SK-N-SH treated with all-trans-retinoic acid at 6 μM for 48 hours (cell line): ENCODE results near the gene ZCCHC24.

Experiments
- TCF4 ChIP-seq: fragments of 250-450 bp; sonication (Bioruptor Pico); IDR thresholded peaks from 2 replicates; pipeline ENCODE4 v1.8.0; 2021; ENCODE audit warnings: mild to moderate bottlenecking, moderate library complexity, borderline replicate concordance
- TOX ChIP-seq: fragments of 250-450 bp; sonication (Bioruptor Pico); IDR thresholded peaks from 2 replicates; pipeline ENCODE4 v1.8.0; 2021; ENCODE audit warnings: mild to moderate bottlenecking, moderate library complexity, borderline replicate concordance
- TSHZ2 ChIP-seq: fragments of 250-450 bp; sonication (Bioruptor Pico); IDR thresholded peaks from 2 replicates; pipeline ENCODE4 v1.5.0; 2020; ENCODE audit warnings: mild to moderate bottlenecking, moderate library complexity
- ZFP3 ChIP-seq: fragments of 250-450 bp; sonication (Bioruptor Pico); IDR thresholded peaks from 2 replicates; pipeline ENCODE4 v1.5.0; 2020; ENCODE audit warnings: mild to moderate bottlenecking, moderate library complexity
- ZFP30 ChIP-seq: fragments of 450-650 bp; formaldehyde crosslinking; IDR thresholded peaks from 2 replicates; pipeline ENCODE4 v1.5.0; 2022; ENCODE audit warnings: mild to moderate bottlenecking, moderate library complexity
- ZNF565 ChIP-seq: fragments of 450-650 bp; formaldehyde crosslinking; conservative IDR thresholded peaks from 2 replicates; pipeline ENCODE4 v1.5.0; 2020; ENCODE audit warnings: low read depth, mild to moderate bottlenecking, moderate library complexity
- TF ChIP-seq, protein P1 (sequence below): fragments of 250-450 bp; sonication (Bioruptor Pico); IDR thresholded peaks from 2 replicates; pipeline ENCODE4 v1.8.0; 2020; ENCODE audit warnings: mild to moderate bottlenecking, moderate library complexity, borderline replicate concordance
- TF ChIP-seq, protein P2 (sequence below): fragments of 250-450 bp; sonication (Bioruptor Pico); IDR thresholded peaks from 2 replicates; pipeline ENCODE4 v1.8.0; 2021; ENCODE audit warnings: low read depth, mild to moderate bottlenecking, moderate library complexity, borderline replicate concordance

DNA sequence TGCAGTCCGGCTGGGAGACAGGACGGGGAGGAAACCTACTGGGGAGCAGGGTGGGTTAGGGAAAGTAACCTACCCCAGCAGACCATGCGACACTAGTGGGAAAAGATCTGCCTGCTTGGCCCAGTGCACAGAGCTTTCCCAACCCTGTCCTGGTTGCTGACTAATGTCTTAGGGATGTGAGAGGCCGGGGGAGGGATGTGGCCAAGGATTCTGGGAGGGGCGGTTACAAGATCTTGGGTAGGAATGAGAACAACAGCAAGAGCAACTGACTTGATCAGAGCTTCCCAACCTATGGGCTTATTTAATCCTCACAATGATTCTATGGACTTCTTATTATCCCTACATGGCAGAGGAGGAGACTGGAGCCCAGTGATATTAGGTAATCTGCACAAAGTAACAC, 42.9 kb upstream of the ZCCHC24 start:
- TF ChIP-seq, protein P1, sequence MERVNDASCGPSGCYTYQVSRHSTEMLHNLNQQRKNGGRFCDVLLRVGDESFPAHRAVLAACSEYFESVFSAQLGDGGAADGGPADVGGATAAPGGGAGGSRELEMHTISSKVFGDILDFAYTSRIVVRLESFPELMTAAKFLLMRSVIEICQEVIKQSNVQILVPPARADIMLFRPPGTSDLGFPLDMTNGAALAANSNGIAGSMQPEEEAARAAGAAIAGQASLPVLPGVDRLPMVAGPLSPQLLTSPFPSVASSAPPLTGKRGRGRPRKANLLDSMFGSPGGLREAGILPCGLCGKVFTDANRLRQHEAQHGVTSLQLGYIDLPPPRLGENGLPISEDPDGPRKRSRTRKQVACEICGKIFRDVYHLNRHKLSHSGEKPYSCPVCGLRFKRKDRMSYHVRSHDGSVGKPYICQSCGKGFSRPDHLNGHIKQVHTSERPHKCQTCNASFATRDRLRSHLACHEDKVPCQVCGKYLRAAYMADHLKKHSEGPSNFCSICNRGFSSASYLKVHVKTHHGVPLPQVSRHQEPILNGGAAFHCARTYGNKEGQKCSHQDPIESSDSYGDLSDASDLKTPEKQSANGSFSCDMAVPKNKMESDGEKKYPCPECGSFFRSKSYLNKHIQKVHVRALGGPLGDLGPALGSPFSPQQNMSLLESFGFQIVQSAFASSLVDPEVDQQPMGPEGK, result no peak
- TF ChIP-seq ZNF565 (CRISPR knock-in tag) (no peak), TCF4 (CRISPR knock-in tag) (no peak), TOX (CRISPR knock-in tag) (no peak), ZFP3 (CRISPR knock-in tag) (no peak), TSHZ2 (CRISPR knock-in tag) (no peak), ZFP30 (no peak)
- TF ChIP-seq, protein P2, sequence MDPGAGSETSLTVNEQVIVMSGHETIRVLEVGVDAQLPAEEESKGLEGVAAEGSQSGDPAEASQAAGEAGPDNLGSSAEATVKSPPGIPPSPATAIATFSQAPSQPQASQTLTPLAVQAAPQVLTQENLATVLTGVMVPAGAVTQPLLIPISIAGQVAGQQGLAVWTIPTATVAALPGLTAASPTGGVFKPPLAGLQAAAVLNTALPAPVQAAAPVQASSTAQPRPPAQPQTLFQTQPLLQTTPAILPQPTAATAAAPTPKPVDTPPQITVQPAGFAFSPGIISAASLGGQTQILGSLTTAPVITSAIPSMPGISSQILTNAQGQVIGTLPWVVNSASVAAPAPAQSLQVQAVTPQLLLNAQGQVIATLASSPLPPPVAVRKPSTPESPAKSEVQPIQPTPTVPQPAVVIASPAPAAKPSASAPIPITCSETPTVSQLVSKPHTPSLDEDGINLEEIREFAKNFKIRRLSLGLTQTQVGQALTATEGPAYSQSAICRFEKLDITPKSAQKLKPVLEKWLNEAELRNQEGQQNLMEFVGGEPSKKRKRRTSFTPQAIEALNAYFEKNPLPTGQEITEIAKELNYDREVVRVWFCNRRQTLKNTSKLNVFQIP (CRISPR knock-in tag), result no peak
